Endometrial microvascular endothelial cells (primary cell): ENCODE data around the gene GTF2IRD1. TPM values are rescaled to one million over a fixed set of nuclear protein-coding genes. Genes with fewer than 3 reads are reported as not detected.

Experiments used
- in situ Hi-C: cut with HindIII; loops from 2 replicates; pipeline ENCODE4 v1.10.0; 2017; ENCODE audit warnings: low sequenced_read_pairs, low pct_unique_long_range_greater_than_20kb; ENCODE audit errors: inconsistent ontology term
- total RNA-seq: library from RNA; depleted of rRNA; stranded (reverse); fragments of >200 nt; gene quantifications from one replicate; pipeline ENCODE4 v1.2.3, GENCODE V29; 2015; ENCODE audit errors: inconsistent ontology term

Gene GTF2IRD1
- total RNA-seq: 7.3 TPM

GRCh38 chr7:74453322-74454011 is at the start of gene GTF2IRD1:
GTF2IRD1 (plus strand) TSS chr7:74453906; CDS start chr7:74508081, 54,175 bp downstream.
- in situ Hi-C loops: no loop called here

GRCh38 chr7:74404388-74404700 is 49.4 kb upstream of the GTF2IRD1 start:
- in situ Hi-C loops: loop anchor here (25.0 kb wide), 1 partner anchor 217 kb away; no protein-coding TSS in a partner anchor

GRCh38 chr7:74404741-74405140 is 49.0 kb upstream of the GTF2IRD1 start:
- in situ Hi-C loops: loop anchor here (25.0 kb wide), 1 partner anchor 217 kb away; no protein-coding TSS in a partner anchor

GRCh38 chr7:74405191-74405898 is 48.4 kb upstream of the GTF2IRD1 start:
- in situ Hi-C loops: loop anchor here (25.0 kb wide), 1 partner anchor 218 kb away; no protein-coding TSS in a partner anchor

- in situ Hi-C loops: loop anchor here (25.0 kb wide), 1 partner anchor 219 kb away; no protein-coding TSS in a partner anchor
These were observed 47.7 kb upstream of the GTF2IRD1 start for GRCh38 chr7:74405899-74406512.

GRCh38 chr7:74407958-74408357 is 45.7 kb upstream of the GTF2IRD1 start:
- in situ Hi-C loops: loop anchor here (25.0 kb wide), 1 partner anchor 221 kb away; no protein-coding TSS in a partner anchor

GRCh38 chr7:74409571-74409970 is 44.1 kb upstream of the GTF2IRD1 start:
- in situ Hi-C loops: loop anchor here (25.0 kb wide), 1 partner anchor 222 kb away; no protein-coding TSS in a partner anchor

GRCh38 chr7:74410772-74411171 is 42.9 kb upstream of the GTF2IRD1 start:
- in situ Hi-C loops: loop anchor here (25.0 kb wide), 1 partner anchor 223 kb away; no protein-coding TSS in a partner anchor

GRCh38 chr7:74411571-74411970 is 42.1 kb upstream of the GTF2IRD1 start:
- in situ Hi-C loops: loop anchor here (25.0 kb wide), 1 partner anchor 224 kb away; no protein-coding TSS in a partner anchor

GRCh38 chr7:74412056-74412455 is 41.6 kb upstream of the GTF2IRD1 start:
- in situ Hi-C loops: loop anchor here (25.0 kb wide), 1 partner anchor 225 kb away; no protein-coding TSS in a partner anchor

GRCh38 chr7:74412603-74413002 is 41.1 kb upstream of the GTF2IRD1 start:
- in situ Hi-C loops: loop anchor here (25.0 kb wide), 1 partner anchor 225 kb away; no protein-coding TSS in a partner anchor

- in situ Hi-C loops: loop anchor here (25.0 kb wide), 1 partner anchor 227 kb away; no protein-coding TSS in a partner anchor
These were observed 38.9 kb upstream of the GTF2IRD1 start for GRCh38 chr7:74414595-74415333.

GRCh38 chr7:74417419-74417971 is 36.2 kb upstream of the GTF2IRD1 start:
- in situ Hi-C loops: loop anchor here (25.0 kb wide), 1 partner anchor 230 kb away; no protein-coding TSS in a partner anchor

GRCh38 chr7:74418076-74418475 is 35.6 kb upstream of the GTF2IRD1 start:
- in situ Hi-C loops: loop anchor here (25.0 kb wide), 1 partner anchor 231 kb away; no protein-coding TSS in a partner anchor

GRCh38 chr7:74418538-74418937 is 35.2 kb upstream of the GTF2IRD1 start:
- in situ Hi-C loops: loop anchor here (25.0 kb wide), 1 partner anchor 231 kb away; no protein-coding TSS in a partner anchor

GRCh38 chr7:74419232-74419631 is 34.5 kb upstream of the GTF2IRD1 start:
- in situ Hi-C loops: loop anchor here (25.0 kb wide), 1 partner anchor 232 kb away; no protein-coding TSS in a partner anchor

GRCh38 chr7:74420006-74420405 is 33.7 kb upstream of the GTF2IRD1 start:
- in situ Hi-C loops: loop anchor here (25.0 kb wide), 1 partner anchor 233 kb away; no protein-coding TSS in a partner anchor
